Activated T-cell treated with anti-CD3 and anti-CD28 coated beads for 1 hour (primary cell): ENCODE data around the gene LGALS7.
"Not testable (repeated sequence)": the region's sequence is repeated elsewhere in the genome, so short reads cannot be mapped to it uniquely, and the experiment has no call there.

Experiments used
- DNase-seq: peaks from one replicate; pipeline ENCODE4 v3.0.0-alpha.2; 2020; ENCODE audit warnings: low read depth

Gene LGALS7

GRCh38 chr19:38770949-38771275, 2.4 kb downstream of the LGALS7 start:
- DNase-seq = not testable (repeated sequence)

GRCh38 chr19:38770228-38770948, 2.9 kb downstream of the LGALS7 start:
- not testable (repeated sequence) for DNase-seq

GRCh38 chr19:38769635-38770211, 3.6 kb downstream of the LGALS7 start:
- peak; percentile 87 for DNase-seq

DNA sequence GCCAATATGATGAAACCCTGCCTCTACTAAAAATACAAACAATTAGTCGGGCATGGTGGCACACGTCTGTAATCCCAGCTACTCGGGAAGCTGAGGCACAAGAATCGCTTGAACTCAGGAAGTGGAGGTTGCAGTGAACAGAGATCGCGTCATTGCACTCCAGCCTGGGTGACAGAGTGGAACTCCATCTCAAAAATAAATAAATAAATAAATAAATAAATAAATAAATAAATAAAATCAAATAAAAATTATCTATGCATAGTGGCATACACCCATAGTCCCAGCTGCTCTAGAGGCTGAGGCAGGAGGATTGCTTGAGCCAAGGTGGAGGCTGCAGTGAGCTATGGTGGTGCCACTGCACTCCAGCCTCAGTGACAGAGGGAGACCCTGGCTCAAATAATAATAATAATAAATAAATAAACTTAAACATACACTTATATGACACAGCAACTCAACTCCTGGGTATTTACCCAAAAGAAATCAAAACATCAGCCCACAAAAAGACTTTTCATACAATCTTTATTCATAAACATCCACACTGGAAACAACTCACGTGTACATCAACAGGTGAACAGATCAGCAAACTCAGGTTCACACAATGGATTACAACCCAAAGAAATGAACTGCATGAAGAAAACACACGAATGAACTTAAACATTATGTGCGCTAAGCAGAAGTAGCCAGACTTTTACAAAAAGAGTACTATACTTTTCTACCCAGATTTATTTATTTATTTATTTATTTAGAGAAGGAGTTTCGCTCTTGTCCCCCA, 6.9 kb downstream of the LGALS7 start:
- no peak for DNase-seq

GRCh38 chr19:38765214-38765613, 8.1 kb downstream of the LGALS7 start:
- no peak for DNase-seq

GRCh38 chr19:38763795-38764220, 9.5 kb downstream of the LGALS7 start:
- DNase-seq = no peak

GRCh38 chr19:38761884-38762389, 11.4 kb downstream of the LGALS7 start:
- DNase-seq = not testable (repeated sequence)

GRCh38 chr19:38760805-38761517, 12.4 kb downstream of the LGALS7 start:
- DNase-seq = not testable (repeated sequence)

DNA sequence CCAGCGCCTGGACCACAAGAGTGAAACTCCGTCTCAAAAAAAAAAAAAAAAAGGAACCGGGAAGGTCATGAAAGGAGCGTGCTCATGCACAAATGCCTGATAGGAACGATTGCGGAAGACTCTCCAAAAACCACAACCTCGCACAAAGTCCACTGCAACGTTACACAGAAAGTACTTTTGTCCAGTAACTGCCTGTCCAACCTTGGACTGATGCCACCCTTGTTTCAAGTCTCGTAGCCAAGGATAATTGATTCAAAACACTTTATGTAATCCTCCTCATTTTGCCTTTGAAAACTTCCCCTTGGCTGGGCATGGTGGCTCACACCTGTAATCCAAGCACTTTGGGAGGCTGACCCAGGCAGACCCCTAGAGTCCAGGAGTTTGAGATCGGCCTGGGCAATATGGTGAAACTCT, 13.7 kb downstream of the LGALS7 start:
- DNase-seq = no peak

- not testable (repeated sequence) for DNase-seq
These were observed 19.1 kb downstream of the LGALS7 start for GRCh38 chr19:38754196-38754595.

- not testable (repeated sequence) for DNase-seq
These were observed 19.5 kb downstream of the LGALS7 start for GRCh38 chr19:38753783-38754182.

DNA sequence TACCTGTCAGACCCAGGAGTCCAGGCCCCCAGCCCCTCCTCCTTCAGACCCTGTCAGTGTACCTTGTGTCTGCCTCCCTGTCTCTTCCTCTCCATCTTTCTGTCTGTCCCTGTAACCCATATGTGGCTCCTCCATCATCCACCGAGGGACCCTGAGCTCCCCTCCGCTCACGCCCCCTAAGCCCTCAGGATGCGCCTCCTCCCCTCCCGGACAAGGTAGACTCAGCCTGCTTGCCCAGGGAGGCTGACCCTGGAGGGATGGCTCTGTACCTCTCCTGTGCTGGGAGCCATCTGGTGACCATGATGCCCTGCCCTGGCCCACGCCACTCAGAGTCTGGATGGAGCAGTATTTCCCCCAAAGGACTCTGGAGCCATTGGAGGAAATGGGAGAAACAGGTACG, 28.0 kb downstream of the LGALS7 start:
- no peak for DNase-seq

DNA sequence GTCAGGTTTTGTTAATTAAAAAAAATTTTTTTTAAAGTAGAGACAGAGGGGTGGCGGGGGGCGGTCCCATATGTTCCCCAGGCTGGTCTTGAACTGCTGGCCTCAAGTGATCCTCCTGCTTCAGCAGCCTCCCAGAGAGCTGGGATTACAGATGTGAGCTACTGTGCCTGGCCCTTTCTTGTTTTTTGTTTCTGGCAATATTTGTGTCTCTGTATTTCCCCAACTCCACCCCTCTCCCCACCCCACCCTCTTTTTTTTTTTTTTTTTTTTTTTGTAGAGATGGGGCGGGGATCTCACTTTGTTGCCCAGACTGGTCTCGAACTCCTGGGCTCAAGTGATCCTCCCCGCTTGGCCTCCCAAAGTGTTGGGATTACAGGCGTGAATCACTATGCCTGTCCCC, 28.4 kb downstream of the LGALS7 start:
- DNase-seq = no peak

- no peak for DNase-seq
These were observed 29.0 kb downstream of the LGALS7 start, which contains the start of gene CAPN12 for GRCh38 chr19:38744298-38744681. CAPN12 (minus strand) TSS chr19:38744474; CDS start chr19:38744165, 309 bp downstream.

GRCh38 chr19:38743394-38744297, 29.7 kb downstream of the LGALS7 start:
- no peak for DNase-seq

- DNase-seq = no peak
These were observed 30.4 kb downstream of the LGALS7 start for GRCh38 chr19:38742906-38743305.

GRCh38 chr19:38742296-38742695, 31.0 kb downstream of the LGALS7 start:
- no peak for DNase-seq

GRCh38 chr19:38741670-38742069, 31.6 kb downstream of the LGALS7 start:
- DNase-seq = no peak

GRCh38 chr19:38740932-38741331, 32.4 kb downstream of the LGALS7 start:
- DNase-seq = no peak

GRCh38 chr19:38740257-38740592, 33.1 kb downstream of the LGALS7 start:
- DNase-seq = no peak
